NCI-H69 (cell line): ENCODE results near the gene RBM23.
"Not testable (repeated sequence)": the region's sequence is repeated elsewhere in the genome, so short reads cannot be mapped to it uniquely, and the experiment has no call there.

Experiments
- DNase-seq: peaks from one replicate; lab custom pipeline; 2025; lab: John Stamatoyannopoulos, UW

The RBM23 gene

DNA sequence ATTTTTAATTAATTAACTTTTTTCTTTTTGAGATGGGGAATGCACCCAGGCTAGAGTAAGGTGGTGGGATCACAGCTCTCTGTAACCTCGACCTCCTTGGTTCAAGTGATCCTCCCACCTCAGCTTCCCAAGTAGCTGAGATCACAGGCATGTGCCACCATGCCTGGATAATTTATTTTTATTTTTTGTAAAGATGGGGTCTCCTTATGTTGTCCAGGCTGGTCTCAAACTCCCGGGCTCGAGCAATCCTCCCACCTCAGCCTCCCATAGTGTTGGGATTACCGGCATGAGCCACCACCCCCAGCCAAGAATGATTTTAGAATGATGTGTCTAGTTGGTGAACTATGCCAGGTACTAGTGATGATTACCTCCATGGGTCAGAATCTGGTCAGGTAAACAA is 54.0 kb downstream of the RBM23 start:
- no peak for DNase-seq

DNA sequence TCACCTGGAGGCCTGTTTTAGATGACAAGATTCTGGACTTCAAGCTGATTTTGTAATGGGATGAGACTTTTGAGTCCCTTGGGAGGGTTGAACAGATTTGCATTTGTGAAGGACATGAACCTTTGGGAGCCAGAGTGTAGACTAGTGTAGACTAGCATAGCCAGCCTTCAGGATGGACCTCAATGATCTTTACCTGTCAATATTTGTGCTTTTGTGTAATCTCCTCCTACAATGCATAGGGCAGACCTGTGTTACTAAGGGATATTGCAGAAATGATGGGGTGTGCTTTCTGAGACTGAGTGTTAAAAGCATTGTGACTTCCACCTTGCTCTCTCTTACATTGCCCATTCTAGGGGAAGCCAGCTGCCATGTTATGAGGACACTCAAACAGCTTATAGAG is 57.3 kb downstream of the RBM23 start:
- no peak for DNase-seq

DNA sequence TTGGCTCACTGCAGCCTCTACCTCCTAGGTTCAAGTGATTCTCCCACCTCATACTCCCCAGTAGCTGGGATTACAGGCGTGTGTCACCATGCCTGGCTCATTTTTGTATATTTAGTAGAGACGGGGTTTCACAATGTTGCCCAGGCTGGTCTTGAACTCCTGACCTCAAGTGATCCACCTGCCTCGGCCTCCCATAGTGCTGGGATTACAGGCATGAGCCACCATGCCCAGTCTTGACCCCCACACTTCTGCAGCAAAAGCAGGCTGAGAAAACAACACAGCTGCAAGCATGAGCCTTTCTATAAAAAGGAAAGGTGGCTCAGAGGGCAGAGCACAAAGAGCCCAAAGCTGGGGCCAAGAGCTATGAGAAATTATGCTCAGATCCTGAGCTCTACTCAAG is 58.6 kb downstream of the RBM23 start:
- not testable (repeated sequence) for DNase-seq

DNA sequence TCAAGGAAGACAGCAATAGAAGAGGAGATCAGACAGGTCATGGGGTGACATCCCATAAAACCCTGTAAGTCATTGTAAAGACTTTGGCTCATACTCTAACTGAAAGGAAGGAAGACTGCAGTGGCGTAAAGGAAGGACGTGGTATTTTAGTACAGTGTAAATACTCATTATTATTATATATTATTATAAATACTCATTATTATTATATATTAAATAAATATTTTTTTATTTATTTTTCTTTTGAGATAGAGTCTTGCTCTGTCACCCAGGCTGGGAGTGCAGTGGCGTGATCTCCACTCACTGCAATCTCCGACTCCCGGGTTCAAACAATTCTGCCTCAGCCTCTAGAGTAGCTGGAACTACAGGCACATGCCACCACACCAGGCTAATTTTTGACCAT is 62.5 kb downstream of the RBM23 start:
- no peak for DNase-seq

DNA sequence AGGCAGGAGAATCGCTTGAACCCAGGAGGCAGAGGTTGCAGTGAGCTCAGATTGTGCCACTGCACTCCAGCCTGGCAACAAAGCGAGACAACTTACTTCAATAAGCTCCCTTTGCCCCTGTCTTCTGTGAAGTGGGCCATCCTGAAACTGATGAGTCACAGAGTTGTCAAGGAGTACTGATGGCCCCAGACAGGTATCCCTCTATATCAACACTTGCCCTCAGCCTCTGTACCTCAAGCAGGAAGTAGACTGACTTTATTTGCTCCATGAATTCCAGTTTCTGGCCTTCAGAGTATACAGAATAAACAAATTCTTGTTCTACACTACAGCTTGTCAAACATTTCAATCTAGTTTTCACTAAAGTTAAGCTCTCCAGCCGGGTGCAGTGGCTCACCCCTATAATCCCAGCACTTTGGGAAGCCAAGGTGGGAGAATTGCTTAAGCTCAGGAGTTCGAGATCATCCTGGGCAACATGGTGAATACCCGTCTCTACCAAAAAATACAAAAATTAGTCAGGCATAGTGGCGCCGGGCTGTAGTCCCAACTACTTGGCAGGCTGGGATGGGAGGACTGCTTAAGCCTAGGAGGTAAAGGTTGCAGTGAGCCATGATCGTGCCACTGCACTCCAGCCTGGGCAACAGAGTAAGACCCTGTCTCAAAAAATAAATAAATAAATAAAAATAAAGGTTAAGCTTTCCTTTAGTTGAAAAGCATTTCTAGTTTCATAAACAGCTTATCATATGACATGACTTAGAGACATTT is 63.8 kb downstream of the RBM23 start:
- no peak for DNase-seq

DNA sequence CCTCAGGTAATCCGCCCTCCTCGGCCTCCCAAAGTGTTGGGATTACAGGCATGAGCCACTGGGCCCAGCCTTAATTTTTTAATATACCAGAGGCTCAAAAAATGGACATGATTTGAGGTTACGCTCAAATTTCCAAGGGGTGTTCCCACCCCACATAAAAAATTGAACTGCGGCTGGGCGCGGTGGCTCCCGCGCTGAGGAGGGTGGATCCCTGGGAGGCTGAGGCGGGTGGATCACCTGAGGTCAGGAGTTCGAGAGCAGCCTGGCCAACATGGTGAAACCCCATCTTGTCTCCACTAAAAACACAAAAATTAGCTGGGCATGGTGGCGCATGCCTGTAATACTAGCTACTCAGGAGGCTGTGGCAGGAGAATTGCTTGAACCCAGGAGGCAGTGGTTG is 64.7 kb downstream of the RBM23 start:
- not testable (repeated sequence) for DNase-seq

DNA sequence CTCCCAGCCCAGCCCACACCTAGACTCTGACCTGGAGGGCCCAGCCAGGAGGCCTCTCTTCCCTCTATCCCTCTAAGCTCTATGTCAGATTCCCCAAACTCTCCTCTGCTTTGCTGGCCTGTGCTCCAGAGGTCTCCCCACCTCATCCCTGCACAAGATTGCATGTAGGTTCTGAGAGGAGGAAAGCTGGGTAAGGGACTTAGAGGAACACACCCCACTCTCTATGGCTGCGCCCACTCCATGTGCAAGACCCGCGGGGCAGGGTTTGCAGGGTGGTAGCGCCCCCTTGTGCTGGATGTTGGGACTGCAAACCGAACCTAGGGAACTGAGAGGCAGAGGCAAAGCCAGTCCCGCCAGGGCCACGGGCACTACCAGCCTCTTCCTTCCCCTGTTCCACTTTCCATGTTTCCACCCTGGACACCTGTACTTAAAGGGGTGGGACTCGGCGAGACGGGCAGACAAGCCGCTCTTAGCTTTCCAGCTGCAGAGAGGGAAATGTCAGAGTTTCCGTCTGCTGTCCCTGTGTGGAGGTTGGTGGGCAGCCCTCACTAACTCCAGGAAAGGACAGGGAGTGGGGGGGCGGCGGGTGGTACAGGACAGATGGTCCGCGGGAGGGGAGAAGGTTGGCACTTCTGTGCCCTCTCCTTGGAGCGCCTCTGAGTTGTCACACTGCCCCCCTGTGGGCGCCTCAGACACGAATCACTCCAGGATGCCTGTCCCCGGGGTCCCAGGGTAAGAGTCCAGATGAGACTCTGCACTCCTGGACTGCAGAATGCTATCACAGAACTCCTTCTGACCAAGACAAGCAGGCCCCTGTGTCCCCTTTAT is 65.8 kb downstream of the RBM23 start:
- DNase-seq, result peak; percentile 84

DNA sequence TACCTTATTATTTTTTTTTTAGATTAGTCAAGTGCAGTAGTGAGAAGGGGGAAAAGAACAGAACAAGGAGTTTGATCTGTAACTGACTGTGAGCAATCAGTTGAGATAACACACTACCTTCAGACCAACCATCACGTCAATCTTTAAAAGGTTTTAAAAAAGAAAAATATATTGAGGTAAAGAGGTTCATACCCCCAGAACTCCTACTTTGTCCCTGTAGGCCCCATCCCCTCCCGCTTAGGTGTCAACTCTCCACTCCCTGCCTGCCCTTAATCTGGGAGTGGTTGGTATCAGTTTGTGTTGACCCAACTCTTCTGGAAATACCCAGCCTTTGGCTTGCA is 66.4 kb downstream of the RBM23 start:
- no peak for DNase-seq

DNA sequence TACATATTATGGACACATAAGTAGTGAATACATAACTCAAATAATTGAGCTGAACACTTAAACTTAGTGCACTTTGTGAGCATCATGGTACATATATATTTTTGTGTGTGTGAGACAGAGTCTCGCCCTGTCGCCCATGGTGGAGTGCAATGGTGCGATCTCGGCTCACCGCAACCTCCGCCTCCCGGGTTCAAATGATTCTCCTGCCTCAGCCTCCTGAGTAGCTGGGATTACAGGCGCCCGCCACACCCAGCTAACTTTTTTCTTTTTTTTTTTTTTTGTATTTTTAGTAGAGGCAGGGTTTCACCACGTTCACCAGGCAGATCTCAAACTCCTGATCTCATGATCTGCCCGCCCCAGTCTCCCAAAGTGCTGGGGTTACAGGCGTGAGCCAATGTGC is 66.8 kb downstream of the RBM23 start:
- not testable (repeated sequence) for DNase-seq

DNA sequence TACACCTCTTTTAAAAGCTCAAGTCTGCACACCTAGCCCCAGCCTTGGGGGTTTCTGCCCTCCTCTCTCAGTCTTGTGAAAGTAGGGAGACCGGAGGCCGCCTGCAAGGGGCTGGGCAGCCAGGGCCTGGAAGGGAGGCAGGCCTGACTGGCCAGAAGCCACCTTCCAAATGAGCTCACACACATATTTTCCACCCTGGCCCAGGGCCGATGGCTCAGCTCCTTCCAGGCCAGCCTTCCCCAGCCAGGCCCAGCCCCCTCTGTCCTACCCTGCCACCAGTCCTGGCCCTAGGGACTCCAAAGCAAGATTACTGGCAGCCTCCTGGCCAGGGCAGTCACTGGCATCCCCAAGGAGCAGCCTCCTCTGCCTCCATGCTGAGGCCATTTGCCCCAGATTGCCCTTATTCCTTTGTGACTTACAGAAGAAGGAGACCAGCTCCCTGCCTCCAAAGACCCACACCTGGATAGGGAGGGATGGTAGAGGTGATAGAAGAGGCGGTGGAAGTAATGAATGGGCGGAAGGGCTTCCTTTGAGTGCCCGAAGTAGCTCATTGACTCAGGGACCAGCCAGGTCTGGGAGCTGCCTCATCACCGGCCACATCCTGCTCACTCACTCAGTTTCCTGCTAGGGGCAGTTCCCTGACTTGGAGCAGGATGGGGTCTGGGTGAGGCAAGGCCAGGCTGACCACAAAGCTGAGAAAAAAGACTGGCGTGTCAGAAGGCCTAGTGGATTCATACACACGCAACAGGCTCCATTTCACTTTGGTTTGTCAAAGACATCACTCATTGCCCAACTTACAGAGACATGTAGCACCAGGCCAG is 67.8 kb downstream of the RBM23 start:
- DNase-seq, result no peak

DNA sequence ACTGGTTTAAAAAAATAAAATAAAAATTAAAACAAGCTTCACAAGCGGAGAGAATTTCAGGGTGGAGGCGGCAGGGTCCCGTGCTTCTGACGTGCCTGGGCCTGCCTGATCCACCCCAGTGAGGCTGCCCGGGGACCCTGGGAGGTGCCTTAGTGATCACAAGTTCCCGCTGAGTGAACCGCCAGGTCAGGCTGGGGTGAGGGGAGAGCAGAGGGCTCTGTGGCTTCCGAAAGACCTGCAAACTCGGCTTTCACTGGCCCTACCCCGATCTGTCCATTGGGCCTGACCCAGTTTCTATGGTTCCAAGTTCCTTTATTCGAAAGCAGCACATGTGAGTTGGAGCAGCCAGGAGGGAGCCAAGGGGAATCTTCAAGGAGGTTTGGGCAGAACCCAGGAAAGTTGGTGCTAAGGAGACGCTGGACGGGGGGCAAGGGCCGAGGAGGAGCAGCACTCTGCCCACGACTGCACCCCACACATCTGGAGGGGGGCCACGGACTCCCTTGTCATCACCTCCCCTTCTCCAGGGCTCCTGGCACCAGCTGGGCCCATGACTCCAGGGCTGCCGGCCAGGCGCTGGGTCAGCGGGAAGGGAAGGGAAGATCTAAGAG is 69.6 kb downstream of the RBM23 start:
- peak; percentile 40 for DNase-seq

DNA sequence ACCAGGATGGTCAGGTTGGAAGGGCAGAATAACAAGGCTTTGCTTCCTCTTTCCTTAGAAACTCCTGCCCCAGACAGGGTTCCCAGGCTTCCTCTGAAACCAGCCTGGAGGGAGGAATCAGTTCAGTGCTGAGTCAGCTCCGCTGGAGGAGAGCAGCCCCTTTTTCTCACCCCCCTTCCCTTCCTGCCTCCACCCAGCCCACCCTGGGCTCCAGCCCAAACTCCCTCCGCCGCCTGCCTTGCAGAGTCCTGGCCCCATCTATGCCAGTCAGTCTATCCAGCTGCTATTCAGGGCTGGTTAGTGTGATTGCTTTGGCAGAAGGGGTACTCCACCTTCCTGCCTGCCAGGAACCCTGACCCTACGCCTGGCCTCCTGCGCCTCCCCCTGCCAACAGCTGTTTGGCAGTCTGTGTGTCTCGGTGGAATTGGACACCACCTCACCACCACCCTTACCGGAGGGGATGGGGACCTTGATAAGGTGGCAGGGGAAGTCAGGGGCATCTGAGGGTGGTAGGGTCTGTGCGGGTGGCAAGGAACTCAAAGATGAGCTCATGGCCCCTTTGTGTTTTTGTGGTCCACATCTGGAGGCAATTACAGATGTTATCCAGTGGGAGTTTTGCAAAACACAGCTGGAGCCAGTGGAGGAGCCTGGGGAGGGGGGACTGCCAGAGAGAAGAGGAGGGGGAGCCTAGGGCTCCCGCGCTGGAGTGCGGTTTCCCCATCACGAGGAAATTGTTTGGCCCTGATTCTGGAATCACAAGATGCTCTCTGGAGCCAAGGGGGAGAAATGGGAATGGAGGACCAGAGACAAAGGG is 70.4 kb downstream of the RBM23 start:
- DNase-seq, result peak; percentile 62

DNA sequence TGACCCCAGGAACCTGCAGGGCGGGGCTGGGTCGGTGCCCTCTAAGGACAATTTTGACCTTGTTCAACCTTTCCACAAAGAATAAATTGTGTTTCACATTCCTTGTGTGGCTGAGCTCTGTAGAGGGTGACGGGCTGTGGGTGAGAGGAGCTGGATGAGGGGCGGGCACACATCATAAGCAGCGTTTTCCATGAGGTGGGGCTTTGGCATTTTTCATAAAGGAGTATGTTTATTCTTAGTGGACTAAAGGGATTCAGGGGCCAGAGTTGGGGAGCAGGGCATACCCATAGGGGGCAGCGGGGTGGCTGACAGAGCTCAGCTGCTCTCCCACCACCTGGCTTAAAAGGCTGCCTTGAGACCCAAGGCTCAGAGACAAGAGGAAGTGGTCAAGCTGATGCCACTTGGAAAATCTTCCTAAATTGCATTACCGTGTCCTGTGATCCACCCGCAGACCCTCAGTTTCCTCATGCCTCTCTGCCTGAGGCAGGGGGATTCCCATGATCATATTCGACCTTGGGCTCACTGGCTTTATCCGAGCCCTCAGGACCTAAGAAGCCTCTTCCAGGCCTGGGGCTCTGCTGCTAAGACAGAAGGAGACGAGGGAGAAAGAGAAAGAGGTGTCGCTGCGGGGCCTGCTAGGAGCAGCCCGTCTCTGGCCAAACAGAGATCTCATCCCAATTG is 71.1 kb downstream of the RBM23 start:
- no peak for DNase-seq

DNA sequence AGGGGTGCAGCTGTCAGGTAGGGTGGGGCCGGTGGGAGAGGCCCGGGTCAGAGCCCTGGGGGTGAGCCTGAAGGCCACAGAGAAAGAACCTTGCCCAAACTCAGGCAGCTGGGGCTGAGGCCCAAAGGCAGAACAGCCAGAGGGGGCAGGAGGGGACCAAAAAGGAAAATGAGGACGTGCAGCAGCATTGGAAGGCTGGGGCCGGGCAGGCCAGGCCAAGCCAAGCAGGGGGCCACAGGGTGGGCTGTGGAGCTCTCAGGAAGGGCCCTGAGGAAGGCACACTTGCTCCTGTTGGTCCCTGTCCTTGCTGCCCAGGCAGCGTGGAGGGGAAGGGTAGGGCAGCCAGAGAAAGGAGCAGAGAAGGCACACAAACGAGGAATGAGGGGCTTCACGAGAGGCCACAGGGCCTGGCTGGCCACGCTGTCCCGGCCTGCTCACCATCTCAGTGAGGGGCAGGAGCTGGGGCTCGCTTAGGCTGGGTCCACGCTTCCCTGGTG is 72.1 kb downstream of the RBM23 start:
- no peak for DNase-seq

DNA sequence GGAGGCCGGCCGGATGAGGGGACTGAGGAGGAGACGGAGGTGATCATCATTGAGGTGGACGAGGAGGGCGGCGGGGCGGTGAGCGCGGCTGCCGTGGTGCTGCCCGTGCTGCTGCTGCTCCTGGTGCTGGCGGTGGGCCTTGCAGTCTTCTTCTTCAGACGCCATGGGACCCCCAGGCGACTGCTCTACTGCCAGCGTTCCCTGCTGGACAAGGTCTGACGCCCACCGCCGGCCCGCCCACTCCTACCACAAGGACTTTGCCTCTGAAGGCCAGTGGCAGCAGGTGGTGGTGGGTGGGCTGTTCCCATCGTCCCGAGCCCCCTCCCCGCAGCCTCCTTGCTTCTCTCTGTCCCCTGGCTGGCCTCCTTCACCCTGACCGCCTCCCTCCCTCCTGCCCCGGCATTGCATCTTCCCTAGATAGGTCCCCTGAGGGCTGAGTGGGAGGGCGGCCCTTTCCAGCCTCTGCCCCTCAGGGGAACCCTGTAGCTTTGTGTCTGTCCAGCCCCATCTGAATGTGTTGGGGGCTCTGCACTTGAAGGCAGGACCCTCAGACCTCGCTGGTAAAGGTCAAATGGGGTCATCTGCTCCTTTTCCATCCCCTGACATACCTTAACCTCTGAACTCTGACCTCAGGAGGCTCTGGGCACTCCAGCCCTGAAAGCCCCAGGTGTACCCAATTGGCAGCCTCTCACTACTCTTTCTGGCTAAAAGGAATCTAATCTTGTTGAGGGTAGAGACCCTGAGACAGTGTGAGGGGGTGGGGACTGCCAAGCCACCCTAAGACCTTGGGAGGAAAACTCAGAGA is 72.9 kb downstream of the RBM23 start:
- no peak for DNase-seq

DNA sequence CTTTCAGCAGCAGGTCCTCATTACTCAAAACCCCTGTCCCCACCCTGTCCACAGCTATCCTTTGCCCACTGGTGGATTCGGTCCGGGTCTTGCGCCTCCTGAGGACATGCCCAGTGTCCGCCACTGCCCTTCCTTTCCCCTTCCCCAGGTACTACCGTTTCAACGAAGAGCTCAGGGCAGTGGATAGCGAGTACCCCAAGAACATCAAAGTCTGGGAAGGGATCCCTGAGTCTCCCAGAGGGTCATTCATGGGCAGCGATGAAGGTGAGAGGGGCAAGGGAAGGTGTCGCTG is 73.9 kb downstream of the RBM23 start:
- no peak for DNase-seq

DNA sequence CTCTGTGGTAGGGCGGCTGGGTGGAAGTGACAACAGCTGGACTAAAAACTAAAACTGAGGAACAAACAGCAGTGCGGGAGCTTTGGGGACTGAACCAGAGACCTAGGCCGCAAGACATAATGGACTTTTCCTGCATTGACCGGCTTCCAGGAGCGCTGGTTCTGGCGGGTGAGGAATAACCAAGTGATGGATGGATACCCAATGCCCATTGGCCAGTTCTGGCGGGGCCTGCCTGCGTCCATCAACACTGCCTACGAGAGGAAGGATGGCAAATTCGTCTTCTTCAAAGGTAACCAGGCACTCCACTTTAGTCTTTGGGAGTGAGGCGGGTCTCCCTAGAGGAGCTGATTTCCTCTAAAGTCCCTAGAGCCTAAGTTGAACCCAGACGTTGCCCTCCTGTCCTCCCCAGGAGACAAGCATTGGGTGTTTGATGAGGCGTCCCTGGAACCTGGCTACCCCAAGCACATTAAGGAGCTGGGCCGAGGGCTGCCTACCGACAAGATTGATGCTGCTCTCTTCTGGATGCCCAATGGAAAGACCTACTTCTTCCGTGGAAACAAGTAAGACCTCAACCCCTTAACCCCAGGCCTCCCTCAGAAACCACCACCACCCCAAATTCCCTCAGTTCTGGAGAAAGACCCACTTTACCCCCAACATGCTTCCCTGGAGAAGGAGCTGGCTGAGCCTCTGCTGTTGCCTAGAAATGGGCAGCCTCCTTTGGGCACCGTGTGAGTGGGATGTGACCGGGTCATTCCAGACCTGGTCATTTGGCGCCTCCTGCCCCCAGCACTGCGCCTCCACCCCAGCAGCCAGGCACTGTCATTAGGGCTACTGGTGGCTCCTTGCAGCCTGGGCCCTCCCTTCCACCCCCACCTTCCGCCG is 74.5 kb downstream of the RBM23 start:
- no peak for DNase-seq
